GM12865 (cell line): ENCODE data around the gene SPECC1L.

ENCODE experiments used
- DNase-seq: peaks from one replicate; pipeline ENCODE4 v3.0.0; 2010; ENCODE audit warnings: low read depth
- H3K4me3 ChIP-seq: 2 replicates; pipeline ENCODE4 v1.5.1; 2011; ENCODE audit warnings: mild to moderate bottlenecking, low read depth, low read length, control low read depth
- TF ChIP-seq, protein P1 (sequence below): IDR thresholded peaks from 2 replicates; pipeline ENCODE4 v1.5.1; 2011; ENCODE audit warnings: low read length, control low read depth, low read depth, inconsistent platforms; ENCODE audit not compliant: insufficient read depth; ENCODE audit errors: missing control alignments

The SPECC1L gene

DNA sequence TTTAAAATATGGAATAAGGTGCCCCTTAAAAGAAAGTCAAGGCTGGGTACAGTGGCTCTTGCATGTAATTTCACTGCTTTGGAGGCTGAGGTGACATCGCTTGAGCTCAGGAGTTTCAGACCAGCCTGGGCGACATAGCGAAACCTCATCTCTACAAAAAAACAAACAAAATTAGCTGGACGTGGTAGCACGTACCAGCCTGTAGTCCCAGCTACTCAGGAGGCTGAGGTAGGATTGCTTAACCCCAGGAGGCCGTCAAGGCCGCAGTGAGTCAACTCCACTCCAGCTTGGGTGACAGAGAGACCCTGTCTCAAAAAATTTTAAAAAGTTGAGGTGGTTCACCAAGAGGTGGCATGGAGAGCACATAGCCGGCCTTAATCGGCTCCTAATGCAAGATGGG lies 139.1 kb downstream of the SPECC1L start:
- no peak for DNase-seq
- TF ChIP-seq, protein P1, sequence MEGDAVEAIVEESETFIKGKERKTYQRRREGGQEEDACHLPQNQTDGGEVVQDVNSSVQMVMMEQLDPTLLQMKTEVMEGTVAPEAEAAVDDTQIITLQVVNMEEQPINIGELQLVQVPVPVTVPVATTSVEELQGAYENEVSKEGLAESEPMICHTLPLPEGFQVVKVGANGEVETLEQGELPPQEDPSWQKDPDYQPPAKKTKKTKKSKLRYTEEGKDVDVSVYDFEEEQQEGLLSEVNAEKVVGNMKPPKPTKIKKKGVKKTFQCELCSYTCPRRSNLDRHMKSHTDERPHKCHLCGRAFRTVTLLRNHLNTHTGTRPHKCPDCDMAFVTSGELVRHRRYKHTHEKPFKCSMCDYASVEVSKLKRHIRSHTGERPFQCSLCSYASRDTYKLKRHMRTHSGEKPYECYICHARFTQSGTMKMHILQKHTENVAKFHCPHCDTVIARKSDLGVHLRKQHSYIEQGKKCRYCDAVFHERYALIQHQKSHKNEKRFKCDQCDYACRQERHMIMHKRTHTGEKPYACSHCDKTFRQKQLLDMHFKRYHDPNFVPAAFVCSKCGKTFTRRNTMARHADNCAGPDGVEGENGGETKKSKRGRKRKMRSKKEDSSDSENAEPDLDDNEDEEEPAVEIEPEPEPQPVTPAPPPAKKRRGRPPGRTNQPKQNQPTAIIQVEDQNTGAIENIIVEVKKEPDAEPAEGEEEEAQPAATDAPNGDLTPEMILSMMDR, result no peak
- no peak overlapping the region for H3K4me3 ChIP-seq

DNA sequence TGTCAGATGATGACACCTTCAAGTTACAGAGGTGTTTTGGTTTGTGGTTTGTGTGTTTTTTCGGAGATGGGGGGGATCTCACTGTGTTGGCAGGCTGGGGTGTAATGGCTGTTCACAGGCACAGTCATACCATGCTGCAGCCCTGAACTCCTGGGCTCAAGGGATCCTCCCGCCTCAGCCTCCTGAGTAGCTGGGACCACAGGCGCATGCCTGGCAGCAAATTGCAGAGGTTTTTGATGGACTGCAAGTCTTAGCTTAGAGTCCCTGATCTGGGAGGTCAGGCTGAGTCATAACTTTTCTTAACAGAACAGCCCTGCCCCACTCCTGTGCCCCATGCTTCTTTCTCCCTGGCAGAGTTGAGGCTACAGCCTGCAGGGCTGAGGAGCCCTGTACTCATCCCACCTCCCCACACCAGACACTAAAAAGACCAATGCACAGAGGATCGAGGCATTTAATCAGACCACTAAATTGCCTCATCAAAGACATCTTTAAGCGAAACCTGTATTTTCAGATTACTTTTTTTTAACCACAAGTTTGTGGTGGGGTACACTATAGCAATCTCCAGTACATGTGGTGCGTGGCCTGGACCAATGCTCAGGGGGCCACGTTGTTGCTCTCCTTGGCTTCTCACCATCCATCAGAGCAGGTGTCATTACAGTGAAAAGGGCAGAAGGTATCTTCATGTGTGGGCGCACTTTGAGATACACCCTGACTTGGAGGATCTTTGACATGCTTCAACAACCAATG lies 139.7 kb downstream of the SPECC1L start:
- TF ChIP-seq, protein P1, result no peak
- H3K4me3 ChIP-seq, result no peak overlapping the region
- DNase-seq, result no peak

DNA sequence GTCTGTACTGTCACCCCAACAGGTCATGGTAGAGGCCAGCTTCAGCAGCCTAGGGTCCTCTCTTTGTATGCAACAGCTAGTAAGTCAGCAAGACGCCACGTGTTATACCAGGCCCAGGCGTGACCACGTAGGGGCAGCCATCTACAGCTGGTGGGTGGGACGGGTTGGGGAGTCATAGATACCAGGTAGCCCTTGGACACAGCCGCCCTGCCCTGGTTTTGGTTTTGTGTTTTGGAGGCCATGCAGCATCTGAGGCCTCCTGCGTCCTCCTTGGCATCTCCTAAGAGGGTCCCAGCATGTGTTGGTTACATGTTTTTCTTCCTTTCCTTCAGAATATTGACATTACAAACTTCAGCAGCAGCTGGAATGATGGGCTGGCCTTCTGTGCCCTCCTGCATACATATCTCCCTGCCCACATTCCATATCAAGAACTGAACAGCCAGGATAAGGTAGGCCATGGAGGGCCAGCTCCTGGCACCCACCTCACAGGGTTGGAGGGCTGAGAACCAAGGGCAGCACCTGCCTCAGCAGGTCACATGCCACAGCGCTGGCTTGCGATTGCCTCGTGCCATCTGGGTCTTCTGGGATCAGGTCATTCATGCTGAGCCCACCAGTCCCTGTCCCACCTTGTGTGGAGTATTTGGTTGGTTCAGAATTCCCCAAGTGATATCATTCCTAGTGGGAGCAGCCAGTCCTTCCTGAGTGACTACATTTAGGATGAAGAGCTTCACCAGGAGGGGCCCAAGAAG lies 140.8 kb downstream of the SPECC1L start:
- DNase-seq, result no peak
- H3K4me3 ChIP-seq, result no peak overlapping the region
- TF ChIP-seq, protein P1, result no peak

DNA sequence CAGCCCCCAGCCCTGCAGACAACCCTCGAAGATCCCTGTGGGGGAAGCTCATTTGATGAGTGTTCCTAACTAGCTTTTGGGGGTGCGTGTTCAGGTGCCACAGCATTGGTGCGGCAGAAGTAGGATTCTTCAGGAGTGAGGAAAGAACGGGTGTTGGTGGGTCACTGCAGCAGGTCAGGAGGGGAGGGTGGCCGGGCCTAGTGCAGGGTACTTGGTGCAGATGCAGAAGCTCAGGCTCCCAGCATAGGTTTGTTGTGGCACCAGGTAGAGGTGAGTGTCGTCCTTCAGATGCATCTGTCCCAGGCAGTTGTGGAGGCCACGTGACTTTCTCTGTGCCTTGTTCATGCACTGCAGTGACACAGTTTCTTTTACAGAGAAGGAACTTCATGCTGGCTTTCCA lies 141.6 kb downstream of the SPECC1L start:
- TF ChIP-seq, protein P1, result no peak
- no peak overlapping the region for H3K4me3 ChIP-seq
- no peak for DNase-seq

DNA sequence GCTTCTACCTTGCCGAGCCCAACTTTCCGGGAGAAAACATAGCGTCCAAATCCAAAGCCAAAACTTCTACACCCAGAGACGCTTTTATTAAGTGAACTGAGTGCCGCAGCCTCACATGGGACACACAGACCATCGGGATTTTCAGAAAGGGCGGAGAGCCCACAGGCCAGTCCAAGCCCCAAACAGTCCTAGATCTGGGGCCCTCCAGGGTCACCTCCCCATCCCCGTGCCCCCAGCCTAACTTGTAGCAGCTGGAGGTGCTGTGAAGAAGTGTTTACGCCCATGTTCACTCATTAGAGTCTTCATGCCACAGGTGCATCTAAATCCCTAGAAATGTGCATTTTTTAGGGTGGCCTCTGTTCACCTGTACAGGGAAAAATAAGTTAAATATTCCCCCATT lies 142.6 kb downstream of the SPECC1L start:
- TF ChIP-seq, protein P1, result no peak

DNA sequence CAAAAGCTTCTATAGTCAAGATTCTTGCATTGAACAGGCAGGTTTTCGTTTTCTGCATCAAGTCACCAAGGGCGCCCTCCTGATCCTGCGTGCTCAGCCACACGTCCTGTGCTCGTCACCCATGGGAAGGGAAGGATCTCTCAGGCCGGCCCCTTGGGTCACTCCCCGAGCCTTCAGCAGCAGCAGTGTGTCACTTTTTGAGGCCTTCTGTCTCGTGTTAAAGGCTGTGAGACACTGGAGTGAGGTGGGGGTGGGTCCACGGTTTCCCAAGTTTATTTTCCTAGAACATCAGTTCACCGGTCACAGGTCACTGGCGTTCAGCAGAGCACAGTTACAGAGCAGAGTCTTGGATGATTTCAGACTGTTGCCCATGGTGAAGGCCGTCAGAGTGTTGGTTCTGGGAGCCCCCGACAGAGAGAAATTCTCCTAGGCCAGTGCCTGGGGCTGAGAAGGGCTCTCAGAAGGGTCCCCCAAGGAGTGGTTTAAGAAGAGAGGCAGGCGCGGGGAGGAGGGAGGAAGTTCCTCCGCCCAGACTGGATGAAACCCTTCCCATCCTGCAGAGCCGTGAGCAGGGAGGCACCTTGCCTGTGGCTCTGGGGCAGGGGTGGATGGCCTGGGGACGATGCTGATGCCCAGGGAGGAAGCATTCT lies 143.2 kb downstream of the SPECC1L start:
- H3K4me3 ChIP-seq, result no peak overlapping the region
- no peak for DNase-seq
- TF ChIP-seq, protein P1, result no peak

More for the DNA sequence above, 142.6 kb downstream of the SPECC1L start:
- H3K4me3 ChIP-seq, result no peak overlapping the region
- no peak for DNase-seq
